ENCODE measurements around the gene PRM2.

PRM2 gene

DNA sequence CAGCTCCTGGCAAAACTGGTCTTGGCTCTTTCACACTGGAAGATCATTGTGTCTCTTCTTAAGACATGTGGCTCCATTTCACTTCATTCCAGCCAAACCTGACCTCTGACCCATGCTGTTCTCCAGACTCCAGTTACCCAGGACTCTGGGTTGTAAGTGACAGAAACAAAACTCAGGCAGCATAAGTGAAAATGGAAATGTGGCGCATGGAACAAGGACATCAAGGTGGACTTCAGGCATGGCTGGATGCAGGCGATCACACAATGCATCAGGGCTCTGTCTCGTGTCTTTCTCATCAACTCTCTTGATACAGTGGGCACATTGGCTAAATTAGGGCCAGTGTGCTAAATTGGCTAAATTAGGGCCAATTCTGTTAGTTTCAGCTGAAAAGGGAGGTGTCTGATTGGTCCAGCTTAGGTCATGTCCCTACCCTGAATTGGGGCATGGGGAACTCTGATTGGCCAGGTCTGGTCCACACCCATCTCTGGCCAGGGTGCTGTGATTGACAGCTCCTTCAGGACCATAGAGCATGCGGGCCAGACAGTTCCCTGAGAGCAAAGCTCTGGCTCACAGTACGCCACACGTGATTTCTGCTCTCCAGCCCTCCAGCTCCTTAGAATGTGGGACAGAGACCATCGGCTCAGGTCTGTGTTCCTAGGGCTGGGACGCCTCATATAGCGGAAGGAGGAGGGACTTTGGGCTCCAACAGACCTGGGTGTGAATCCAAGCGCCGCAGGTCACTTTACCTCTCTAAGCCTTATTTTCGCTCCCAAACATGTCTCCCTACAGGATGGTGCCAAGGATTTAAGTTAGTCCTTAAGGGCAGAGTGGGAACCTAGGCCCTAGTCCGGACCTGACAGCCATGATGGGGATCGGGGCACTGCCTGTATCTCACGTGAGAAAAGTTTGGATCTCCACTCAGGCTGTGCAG is 37.7 kb downstream of the PRM2 start:
- Histone ChIP-seq H3K36me3 (ENCODE audit: insufficient read depth) (no peaks in the 10 kb centered on the region), H3K4me3 (IDR thresholded peaks at IDR 0.05; ENCODE audit: insufficient read depth, low read depth, low read length) (no peak overlapping the region), H3K27me3 (ENCODE audit: insufficient read depth, low read depth) (no peaks in the 10 kb centered on the region), H2AFZ (ENCODE audit: low read depth) (no peak overlapping the region), H3K9ac (no peak overlapping the region), H3K4me1 (ENCODE audit: low read depth, poor library complexity, severe bottlenecking) (peaks cover 14% of the 10 kb centered on the region), H3K79me2 (ENCODE audit: insufficient read depth, low read depth) (no peaks in the 10 kb centered on the region), H3K27ac (no peak overlapping the region), H3K4me2 (no peak overlapping the region), H4K20me1 (ENCODE audit: insufficient read depth) (no peaks in the 10 kb centered on the region)
- TF ChIP-seq, protein P1, sequence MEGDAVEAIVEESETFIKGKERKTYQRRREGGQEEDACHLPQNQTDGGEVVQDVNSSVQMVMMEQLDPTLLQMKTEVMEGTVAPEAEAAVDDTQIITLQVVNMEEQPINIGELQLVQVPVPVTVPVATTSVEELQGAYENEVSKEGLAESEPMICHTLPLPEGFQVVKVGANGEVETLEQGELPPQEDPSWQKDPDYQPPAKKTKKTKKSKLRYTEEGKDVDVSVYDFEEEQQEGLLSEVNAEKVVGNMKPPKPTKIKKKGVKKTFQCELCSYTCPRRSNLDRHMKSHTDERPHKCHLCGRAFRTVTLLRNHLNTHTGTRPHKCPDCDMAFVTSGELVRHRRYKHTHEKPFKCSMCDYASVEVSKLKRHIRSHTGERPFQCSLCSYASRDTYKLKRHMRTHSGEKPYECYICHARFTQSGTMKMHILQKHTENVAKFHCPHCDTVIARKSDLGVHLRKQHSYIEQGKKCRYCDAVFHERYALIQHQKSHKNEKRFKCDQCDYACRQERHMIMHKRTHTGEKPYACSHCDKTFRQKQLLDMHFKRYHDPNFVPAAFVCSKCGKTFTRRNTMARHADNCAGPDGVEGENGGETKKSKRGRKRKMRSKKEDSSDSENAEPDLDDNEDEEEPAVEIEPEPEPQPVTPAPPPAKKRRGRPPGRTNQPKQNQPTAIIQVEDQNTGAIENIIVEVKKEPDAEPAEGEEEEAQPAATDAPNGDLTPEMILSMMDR (conservative IDR thresholded peaks at IDR 0.05; ENCODE audit: low read depth, low read length), result no peak

DNA sequence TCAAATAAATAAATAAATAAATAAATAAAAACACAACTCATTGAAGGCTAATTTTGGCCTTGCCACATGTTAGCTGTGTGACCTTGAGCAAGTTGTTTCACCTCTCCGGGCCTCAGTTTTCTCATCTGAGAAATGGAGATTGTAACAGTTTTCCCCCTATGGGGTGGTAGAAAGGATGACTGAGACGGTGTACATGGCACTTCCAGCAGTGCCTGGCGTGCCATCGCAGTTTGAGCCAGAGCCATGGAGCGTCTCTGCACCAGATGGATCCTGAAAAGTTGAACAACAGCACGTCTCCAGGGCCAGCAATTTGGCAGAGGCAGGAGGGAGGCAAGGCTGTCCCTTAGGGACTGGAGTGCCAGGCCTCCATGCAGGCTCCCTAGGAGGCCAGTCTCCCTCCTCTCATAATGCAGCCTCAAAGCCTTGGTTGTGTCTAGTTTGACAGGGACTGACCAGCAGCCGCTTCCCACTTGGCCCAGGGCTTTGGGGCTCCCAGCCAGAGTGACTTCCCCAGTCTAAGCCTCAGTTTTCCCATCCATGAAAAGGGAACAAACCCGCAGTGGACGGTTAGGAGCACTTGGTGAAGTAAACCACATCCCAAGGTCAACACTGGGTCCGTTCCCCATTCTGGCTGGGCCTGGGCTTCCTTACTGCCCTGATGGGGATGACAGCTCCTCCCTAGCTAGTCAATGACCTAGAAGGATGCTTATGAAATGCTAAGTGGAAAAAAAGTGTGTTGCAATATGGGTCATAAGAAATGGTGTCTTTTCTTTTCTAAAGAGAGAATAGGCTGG is 39.6 kb downstream of the PRM2 start:
- no peaks in the 10 kb centered on the region for H3K36me3 ChIP-seq (ENCODE audit: insufficient read depth)
- no peak overlapping the region for H3K27ac ChIP-seq
- TF ChIP-seq, protein P1 (conservative IDR thresholded peaks at IDR 0.05; ENCODE audit: low read depth, low read length), result no peak
- H3K27me3 ChIP-seq (ENCODE audit: insufficient read depth, low read depth), result no peaks in the 10 kb centered on the region
- no peak overlapping the region for H3K9ac ChIP-seq
- H3K79me2 ChIP-seq (ENCODE audit: insufficient read depth, low read depth), result no peaks in the 10 kb centered on the region
- H3K4me2 ChIP-seq, result no peak overlapping the region
- no peaks in the 10 kb centered on the region for H4K20me1 ChIP-seq (ENCODE audit: insufficient read depth)
- H3K4me1 ChIP-seq (ENCODE audit: low read depth, poor library complexity, severe bottlenecking), result peaks cover 14% of the 10 kb centered on the region
- no peak overlapping the region for H3K4me3 ChIP-seq (IDR thresholded peaks at IDR 0.05; ENCODE audit: insufficient read depth, low read depth, low read length)
- no peak overlapping the region for H2AFZ ChIP-seq (ENCODE audit: low read depth)

DNA sequence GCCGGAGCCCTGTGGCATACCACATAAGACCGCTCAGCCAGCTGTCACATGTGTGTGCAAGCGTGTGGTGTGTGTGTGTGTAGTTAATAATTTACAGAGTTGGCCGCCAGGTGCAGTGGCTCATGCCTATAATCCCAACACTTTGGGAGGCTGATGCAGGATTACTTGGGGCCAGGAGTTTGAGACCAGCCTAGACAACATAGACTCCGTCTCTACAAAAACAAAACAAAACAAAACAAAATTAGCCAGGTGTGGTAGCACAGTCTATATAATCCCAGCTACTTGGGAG is 40.6 kb downstream of the PRM2 start:
- Histone ChIP-seq H3K4me2 (no peak overlapping the region), H3K4me1 (ENCODE audit: low read depth, poor library complexity, severe bottlenecking) (peaks cover 8% of the 10 kb centered on the region), H3K9ac (no peak overlapping the region), H4K20me1 (ENCODE audit: insufficient read depth) (no peaks in the 10 kb centered on the region), H3K27me3 (ENCODE audit: insufficient read depth, low read depth) (no peaks in the 10 kb centered on the region), H3K79me2 (ENCODE audit: insufficient read depth, low read depth) (no peaks in the 10 kb centered on the region), H2AFZ (ENCODE audit: low read depth) (no peak overlapping the region), H3K36me3 (ENCODE audit: insufficient read depth) (no peaks in the 10 kb centered on the region), H3K4me3 (IDR thresholded peaks at IDR 0.05; ENCODE audit: insufficient read depth, low read depth, low read length) (no peak overlapping the region), H3K27ac (no peak overlapping the region)
- TF ChIP-seq, protein P1 (conservative IDR thresholded peaks at IDR 0.05; ENCODE audit: low read depth, low read length), result no peak

DNA sequence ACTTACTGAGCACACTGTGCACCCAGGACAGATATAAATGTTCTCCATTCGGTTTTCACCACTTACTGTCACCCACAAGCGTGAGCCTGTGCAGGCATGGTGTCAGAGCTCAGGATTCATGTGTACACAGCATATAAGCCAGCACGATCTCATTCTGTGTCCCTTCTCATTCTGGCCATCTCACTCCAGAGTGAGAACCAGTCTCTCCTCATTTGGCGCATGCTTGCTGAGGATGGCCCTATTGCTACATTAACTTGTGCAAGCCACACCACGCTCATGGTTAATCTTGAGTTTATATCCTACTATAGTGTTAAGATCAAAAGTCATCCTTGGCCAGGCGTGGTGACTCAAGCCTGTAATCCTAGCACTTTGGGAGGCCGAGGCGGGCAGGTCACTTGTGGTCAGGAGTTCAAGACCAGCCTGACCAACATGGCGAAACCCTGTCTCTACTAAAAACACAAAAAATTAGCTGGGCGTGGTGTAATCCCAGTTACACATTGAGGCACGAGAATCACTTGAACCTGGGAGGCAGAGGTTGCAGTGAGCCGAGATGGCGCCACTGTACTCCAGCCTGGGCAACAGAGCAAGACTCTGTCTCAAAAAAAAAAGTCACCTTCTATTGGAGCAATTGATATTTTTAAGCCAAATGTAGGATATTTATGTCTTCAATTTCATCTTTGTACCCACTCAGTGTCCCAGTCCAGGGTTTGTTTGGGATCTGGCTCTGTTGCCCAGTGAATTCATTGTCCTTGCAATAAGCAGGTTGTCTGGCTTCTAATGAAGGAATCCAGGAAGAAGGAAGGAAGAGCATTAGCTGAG is 41.2 kb downstream of the PRM2 start:
- Histone ChIP-seq H3K36me3 (ENCODE audit: insufficient read depth) (no peaks in the 10 kb centered on the region), H3K79me2 (ENCODE audit: insufficient read depth, low read depth) (no peaks in the 10 kb centered on the region), H3K27ac (no peak overlapping the region), H3K4me2 (no peak overlapping the region), H2AFZ (ENCODE audit: low read depth) (no peak overlapping the region), H4K20me1 (ENCODE audit: insufficient read depth) (no peaks in the 10 kb centered on the region), H3K9ac (no peak overlapping the region), H3K4me3 (IDR thresholded peaks at IDR 0.05; ENCODE audit: insufficient read depth, low read depth, low read length) (no peak overlapping the region), H3K27me3 (ENCODE audit: insufficient read depth, low read depth) (no peaks in the 10 kb centered on the region), H3K4me1 (ENCODE audit: low read depth, poor library complexity, severe bottlenecking) (peaks cover 6% of the 10 kb centered on the region)
- TF ChIP-seq, protein P1 (conservative IDR thresholded peaks at IDR 0.05; ENCODE audit: low read depth, low read length), result no peak
